GM18873 (cell line): Measurements from ENCODE around the gene SLC25A15.
"Not testable (repeated sequence)": the region's sequence is repeated elsewhere in the genome, so short reads cannot be mapped to it uniquely, and the experiment has no call there.

ENCODE experiments used
- ATAC-seq: cut with Tn5 transposase; IDR thresholded peaks from one replicate; pipeline ENCODE4 v1.9.1; 2021; ENCODE audit warnings: mild to moderate bottlenecking, moderate library complexity, moderate number of reproducible peaks; ENCODE audit not compliant: unreplicated experiment, low FRiP score

Gene SLC25A15

DNA sequence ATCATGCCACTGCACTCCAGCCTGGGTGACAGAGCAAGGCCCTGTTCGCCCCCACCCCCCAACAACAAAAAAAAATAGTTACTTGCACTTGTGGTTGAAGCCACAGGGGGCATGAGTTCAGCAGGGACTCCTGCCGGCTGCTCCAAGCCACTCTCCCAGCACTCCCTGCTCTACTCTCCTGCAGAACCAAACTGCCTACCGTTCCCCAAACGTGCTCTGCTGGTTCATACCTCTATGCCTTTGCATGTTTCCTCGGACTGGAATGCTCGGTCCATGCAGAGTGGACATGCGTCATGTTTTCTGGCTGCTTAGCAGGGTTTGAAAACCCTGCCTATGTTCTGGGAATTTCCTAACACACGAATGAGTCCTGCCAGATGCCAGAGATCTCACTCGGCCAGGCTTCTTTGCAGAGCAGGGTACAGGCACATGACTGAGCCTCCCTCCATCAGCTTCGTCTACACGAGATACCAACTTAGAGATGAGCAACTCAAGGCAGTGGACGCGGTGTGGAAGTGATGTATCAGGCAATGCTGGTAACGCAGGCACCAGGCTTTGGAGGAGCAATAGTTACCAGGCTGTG, 8.5 kb upstream of the SLC25A15 start:
- ATAC-seq, result no peak

DNA sequence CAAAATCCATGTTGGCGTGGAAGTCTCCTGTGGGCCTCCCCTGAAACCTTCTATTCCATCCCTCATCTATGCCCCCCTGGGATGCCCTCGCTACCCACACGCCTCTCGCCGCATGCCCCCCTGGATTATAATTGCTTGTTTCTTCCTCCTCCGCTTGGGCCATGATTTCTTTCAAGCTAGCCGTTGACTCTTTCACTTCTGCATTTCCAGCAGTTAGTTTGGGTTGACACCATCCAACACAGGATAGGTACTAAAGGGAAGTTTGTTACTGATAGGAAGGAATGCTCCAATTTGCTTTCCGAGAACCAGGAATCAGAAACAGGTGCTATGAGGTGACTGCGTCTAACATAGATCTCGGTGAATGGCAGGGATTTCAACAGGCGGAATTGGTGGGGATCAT, 7.7 kb upstream of the SLC25A15 start:
- ATAC-seq, result no peak

DNA sequence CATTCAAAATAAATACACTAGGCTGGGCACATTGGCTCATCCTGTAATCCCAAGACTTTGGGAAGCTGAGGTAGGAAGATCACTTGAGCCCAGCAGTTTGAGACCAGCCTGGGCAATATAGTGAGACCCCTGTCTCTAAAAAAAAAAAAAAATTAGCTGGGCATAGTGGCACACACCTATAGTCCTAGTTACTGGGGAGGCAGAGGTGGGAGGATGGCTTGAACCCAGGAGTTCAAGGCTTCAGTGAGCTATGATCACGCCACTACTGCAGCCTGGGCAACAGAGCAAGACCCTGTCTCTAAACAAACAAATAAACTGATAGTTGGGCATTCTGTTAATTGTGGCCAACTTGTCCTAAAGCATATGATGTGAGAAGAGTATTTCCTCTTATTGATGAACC, 6.4 kb upstream of the SLC25A15 start:
- ATAC-seq, result not testable (repeated sequence)

DNA sequence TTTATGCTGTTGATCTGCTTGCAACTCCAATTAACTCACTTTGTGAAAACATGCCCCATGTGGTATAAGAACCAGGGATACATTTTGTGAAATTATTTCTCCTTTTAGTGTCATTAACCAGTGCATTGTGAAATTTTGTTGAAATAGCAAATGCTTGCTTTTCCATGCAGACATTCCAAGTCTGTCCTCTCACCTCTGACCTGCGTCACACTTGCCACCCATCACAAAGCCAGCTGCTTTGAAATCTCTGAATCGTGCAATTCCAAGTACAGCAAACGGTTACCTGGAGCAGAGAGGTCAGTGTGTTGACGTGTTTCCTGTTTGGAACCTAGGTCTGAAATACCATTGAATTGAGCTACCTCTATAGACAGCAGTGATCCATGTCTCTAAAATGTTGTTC, 4.9 kb upstream of the SLC25A15 start:
- ATAC-seq, result no peak

DNA sequence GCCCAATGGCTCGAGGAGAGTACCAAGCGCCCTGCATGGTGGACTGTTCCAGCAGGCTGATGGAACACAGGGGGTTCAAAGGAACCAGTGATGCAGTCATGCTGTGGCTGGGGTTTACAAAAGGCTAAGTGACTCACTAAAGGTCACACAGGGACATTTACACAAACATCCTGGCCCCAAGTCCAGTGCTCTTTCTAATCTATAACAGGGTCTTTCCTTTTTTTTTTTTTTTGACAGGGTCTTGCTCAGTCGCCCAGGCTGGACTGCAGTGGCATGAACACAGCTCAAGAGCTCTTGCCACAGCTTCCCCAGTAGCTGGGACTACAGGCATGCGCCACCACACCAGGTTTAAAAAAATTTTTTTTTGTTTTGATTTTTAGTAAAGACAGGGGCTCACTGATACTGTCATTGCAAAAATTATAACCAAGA, 2.8 kb upstream of the SLC25A15 start:
- no peak for ATAC-seq

DNA sequence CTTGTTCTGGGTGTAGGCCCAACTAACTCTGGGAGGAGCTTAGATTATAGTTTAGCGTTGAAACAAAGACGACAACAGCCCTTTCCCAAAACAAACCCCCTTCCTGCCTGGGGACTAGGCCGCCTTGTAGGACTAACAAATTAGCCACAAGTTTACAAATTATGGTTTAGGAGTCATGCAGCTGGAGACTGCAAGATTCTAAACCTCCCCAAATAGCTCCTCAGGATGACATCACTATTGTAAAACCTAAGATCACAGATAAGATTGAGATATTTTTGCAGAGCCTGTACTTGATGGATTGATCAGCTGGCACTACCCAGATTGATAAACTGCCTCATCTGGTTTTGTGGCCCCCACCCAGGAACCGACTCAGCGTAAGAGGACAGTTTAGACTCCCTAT, 2.3 kb upstream of the SLC25A15 start:
- no peak for ATAC-seq

DNA sequence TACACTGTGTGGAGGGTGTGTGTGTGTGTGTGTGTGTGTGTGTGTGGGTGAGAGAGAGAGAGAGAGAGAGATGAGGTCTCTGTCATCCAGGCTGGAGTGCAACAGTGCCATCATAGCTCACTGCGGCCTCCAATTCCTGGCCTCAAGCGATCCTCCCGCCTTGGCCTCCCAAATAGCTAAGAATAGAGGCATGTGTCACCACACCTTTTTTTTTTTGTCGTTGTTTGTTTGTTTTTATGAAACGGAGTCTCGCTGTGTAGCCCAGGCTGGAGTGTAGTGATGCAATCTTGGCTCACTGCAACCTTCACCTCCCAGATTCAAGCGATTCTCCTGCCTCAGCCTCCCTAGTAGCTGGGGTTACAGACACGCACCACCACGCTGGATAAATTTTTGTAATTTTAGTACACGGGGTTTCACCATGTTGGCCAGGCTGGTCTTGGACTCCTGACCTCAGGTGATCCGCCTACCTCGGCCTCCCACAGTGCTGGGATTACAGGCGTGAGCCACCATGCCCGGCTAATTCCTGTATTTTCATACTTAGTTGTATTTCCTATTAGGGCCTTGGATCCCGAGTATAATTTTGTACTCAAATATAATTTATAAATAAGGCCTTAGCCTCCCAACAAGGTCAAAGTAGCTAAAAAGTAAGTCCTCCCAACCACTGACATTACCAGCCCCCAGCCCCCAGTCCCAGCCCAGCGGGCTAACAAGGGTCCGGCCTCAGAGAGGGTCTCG, 704 bp upstream of the SLC25A15 start:
- not testable (repeated sequence) for ATAC-seq

DNA sequence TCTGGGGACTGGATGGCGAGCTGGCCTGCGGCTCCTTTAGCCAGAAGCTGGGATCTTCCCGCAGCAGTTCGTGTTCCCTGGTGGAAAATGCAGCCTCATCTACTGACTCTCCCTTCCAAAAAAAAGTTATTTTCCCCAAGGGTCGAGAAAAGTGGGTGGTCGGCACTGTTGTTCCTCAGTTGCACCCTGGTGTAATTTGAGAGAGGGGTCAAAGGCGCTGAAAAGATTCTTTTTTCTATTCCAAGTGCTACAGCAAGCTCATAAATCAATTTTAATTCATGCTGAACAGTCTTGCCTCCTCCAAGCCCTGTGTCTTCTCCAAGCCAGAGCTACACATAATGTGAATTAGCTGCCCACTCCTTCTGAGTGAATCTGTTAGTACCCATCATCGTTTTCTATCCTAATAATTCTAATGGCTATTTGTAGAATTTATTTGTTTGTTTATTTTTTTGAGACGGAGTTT, 774 bp downstream of the SLC25A15 start:
- ATAC-seq, result no peak

DNA sequence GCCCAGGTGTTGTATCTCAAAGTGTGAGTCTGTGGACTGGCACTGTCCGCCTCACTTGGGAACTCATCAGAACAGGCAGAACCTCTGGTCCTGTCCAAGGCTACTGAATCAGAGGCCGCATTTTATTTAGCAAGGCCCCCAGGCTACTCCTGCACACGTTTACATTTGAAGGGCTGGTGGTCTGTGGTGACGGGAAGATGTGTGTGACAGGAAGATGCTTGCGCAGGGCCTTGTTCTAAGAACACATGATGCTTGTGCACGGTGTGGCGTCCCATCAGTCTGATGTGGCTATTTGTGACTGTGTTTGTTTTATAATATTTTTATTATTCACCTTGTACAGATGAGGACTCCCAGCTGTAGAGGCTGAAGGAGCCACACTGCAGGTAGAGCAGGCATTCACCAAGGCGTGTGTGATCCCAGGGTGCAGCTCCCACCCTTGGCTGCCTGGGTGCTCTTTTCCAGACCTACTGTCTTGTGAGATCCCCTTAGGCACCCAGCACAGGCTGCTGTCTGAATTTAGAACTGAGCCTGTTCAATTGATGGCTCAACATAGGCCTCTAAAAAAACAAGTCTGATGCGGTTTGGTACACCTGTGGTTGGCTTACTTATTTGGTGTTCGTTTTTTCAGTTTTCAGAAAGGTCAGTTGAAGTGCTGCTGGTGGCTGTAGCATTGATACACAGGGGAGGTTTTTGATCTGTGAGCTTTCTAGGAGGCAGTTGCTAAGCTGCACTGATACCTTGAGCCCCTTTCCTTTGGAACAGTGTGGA, 3.1 kb downstream of the SLC25A15 start:
- ATAC-seq, result no peak

DNA sequence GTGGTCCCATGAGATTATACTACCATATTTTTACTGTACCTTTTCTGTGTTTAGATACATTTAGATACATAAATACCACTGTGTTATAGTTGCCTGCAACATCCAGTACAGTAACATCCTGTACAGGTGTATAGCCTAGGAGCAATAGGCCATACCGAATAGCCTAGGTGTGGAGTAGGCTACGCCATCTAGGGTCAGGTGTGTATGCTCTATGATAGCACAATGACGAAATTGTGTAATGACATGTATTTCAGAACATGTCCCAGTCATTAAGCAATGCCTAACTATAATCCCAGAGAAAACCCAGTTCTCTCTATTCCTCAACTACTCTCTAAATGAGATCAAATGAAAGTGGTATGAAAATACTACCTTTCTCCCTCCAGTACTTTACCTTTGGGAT, 3.9 kb downstream of the SLC25A15 start:
- ATAC-seq, result no peak

DNA sequence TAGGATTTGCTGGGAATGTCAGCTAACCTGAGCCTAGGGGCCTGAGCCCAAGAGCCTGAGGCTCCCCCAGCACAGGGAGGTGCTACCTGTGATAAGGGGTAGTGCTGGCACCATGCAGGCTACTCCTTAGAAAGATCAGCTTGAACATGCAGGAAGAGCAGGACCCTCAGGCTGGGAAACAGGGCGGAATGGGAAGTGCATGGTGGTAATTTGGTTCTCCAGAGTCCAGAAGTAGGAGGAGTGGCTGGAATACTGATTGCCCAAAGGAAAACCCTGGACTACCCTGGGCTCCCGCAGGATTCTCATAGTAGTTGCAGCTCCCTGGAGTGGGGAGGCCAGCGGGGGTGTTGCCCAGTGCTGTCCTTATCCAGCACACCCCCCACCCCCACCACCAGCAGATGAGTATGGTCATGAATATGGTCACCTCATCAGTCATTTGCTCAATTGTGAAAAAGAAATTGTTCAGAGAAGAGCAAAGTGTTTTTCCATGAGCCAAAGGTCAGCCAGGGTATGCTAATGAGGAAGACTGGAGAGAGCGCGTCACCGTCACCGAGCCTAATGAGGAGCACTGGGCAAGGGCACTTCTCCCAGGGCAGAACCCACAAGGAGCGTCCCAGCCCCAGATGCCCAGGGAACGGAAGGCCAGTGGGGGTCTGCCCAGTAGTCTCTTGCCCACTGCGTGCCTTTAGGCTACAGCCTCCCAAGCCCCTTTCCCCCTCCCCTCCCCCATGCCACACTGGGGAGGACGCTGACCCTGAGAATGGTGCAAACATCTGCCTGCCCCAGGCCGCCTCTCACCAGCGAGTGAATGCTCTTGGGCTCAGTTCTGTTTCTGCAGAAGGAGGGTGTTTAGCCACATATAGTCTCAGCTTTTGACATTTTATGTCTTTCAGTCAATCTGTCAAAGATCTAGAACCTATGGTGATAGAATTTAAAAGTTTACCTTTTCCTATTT, 5.3 kb downstream of the SLC25A15 start:
- ATAC-seq, result no peak

DNA sequence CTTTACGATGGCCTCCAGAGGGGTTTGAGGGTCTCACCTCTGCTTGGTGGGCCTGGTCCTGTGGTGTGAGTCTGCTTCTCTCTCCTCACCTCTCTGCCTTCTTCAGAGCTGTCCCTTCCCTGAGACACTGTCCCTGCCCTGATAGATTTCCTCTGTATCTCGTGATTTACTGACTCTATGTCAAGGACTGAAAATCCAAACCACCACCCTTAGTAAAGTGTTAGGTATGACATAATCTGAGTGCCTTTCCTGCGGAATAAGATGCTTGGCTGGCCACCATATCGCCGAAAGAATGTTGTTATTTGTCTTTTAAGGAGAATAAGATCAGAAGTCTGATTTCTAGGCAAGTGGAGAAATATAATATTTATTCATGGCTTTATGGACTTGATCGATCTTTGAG, 7.2 kb downstream of the SLC25A15 start:
- no peak for ATAC-seq

DNA sequence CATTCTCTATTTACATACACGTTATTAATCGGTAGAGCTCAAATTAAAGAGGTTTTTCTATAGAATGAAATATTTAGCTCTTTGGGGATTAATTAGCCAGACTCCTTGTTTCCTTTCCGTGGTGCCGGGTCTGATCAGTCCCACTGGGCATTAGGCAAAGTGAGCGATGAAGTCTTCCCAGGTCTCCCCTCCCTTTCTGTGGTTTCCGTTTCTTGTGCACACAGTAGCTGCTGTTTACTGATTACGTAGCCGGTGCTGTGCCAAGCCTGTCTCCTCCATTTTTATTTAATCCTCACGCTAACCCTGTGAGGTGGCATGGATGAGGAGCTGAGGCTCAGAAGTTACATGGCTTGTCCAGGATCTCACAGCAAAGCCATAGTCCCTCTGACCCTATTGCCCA, 9.0 kb downstream of the SLC25A15 start:
- ATAC-seq, result no peak

DNA sequence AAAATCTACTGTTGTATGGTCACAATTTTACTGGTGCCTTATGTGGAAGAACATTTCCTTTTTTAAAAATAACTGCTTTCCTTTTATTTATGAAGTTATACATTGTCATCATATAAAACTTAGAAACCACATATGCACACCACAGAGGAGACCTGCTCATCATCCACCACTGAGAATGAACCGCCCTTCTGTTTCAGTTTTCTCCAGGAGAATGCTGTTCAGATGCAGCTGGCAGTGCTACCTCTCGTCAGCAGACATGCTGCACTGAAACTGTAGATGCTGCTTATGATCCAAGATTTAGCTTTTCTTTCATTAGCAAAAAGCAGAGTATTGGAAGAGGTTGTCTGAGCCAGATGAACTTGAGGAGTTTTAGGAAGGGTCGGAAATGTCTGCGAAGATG, 10.1 kb downstream of the SLC25A15 start:
- ATAC-seq, result no peak

DNA sequence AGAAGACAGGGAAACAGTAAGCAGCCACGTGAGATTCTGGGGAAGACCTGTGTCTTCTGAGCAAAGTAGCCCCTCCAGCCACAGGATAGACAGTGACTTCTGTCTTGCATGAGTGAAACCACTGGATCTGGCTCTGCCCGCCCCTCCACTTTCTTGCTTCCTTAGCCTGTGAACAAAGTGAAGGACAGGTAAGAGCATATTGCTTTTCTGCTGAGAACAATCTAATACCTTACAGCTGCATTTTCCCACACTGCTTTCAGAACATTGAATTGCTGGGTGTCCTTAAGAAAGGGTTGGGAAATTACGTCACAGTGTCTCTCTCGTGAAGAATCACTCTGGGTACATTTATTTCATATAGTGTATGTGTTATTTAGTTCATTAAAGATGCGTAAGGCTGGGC, 11.1 kb downstream of the SLC25A15 start:
- no peak for ATAC-seq

DNA sequence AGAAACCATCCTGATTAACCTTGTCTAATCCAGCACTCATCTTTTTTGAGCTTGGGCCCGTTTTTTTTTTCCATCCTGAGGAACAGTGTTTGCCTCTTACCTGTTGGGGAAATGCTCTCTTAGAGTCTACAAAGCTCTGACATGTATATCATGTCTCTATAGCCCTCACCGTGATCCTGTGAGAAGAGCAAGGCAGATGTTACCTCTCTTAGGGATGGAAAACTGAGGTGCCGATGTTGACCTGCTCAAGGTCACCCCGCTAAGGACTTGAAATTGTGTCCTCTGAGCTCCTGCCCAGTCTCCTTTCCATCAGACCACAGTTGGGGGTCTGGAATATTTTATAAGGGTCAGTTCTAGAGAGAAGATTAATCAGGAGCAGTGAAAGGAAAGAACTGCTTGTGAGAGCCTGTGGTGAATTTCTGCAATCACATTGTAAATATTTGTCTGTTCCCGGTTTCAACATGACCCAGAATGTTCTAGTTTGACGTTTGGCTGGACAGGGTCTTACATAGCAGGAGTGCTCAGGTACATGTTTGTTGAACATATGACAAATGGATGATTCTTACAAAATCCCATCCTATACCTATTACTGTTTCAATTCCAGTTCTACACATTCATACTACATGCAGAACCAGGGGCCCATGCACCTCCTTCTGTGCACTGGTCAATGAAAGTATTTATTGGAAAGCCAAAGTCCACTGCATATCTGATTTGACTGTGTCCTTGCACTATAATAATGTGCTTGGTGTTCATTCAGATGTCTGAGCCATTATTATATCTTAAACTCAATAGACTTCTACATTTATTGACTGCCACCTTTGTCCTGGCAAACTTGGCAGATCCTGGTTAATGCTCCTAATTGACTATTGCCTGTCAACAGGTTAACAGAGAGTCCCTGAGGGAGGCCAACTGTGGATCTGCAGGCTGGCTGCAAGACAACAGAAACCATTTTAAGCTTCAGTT, 12.1 kb downstream of the SLC25A15 start:
- no peak for ATAC-seq

DNA sequence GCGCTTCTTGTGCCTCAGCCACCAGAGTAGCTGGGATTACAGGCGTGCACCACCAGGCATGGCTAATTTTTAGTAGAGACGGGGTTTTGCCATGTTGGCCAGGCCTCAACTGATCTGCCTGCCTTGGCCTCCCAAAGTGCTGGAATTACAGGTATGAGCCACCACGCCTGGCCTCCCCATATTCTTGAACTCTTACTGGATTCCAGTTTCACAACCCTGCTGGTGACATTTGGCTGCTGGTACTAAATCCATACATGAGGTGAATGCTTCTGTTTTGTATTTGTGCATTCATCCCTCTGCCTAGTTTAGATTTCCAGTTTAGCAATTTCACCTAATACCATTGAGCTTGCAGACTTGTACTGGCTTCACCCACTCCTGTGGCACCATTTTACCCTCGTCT, 13.9 kb downstream of the SLC25A15 start:
- no peak for ATAC-seq

DNA sequence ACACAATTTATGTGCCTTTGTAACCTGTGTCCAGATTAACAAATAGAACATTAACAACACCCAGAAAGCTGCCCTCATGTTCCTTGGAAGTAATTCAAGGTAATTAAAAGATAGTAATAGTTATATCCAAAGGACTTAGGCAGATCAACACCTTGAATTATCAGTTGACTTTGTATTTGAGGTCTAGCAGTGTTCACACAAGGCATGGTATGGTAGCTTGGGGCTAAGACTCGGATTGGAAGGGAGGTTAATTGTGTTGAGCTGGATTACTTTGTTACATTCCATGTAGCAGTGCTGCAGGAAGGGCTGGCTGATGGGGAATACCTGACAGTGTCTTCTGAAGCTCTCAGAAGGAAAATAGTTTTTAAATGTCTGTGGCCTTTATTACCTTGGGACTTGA, 16.8 kb downstream of the SLC25A15 start:
- ATAC-seq, result no peak

DNA sequence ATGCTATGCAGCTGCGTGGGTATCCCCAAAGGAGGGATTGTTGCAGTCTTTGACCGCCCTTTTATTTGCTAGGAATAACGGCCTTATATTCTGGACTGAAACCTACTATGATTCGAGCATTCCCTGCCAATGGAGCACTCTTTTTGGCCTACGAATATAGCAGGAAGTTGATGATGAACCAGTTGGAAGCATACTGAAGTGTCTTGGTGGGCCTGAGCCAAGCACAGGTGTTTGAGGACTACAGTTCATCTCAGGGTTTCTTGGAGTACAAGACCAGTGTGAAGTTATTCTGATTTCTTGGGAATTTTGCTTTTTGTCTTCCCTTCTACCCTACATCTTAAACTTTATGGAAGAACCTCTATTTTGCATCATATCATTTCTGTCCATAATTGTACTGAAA, 20.1 kb downstream of the SLC25A15 start:
- no peak for ATAC-seq
